HepG2 (cell line): Measurements from ENCODE around the gene MT4. TPM values are rescaled to one million over a fixed set of nuclear protein-coding genes. Genes with fewer than 3 reads are reported as not detected.

Experiments
- ATAC-seq: fragments of 200-7000 bp; cut with Tn5 transposase; 3 replicates; pipeline ENCODE4 v1.9.1; 2020; ENCODE audit warnings: mild to moderate bottlenecking, moderate library complexity
- BruUV-seq: library from RNA; stranded (reverse); fragments of 400-500 nt; replicated peaks from 2 replicates; lab custom pipeline; 2021; lab: Mats Ljungman, UMichigan
- CTCF ChIA-PET: fragments of 300-600 bp; formaldehyde crosslinking; extraction: SDS; loops from one replicate; lab custom pipeline; 2021; ENCODE audit warnings: low total read pairs, inconsistent platforms, low intra/inter-chr PET ratio; lab: Yijun Ruan, JAX
- POLR2A ChIA-PET: fragments of 350-600 bp; sonication (Branson Sonifier 250); formaldehyde crosslinking; loops from one replicate; lab custom pipeline; 2020; ENCODE audit warnings: antibody characterized with exemption, inconsistent platforms; lab: Yijun Ruan, JAX
- DNase-seq: peaks from one replicate; pipeline ENCODE4 v3.0.0-alpha.2; 2015; ENCODE audit warnings: low spot score
- FAIRE-seq: peaks from 3 replicates; lab custom pipeline; 2011; peaks lifted over from hg19 to GRCh38; lab: Jason Lieb, UNC
- H2AFZ ChIP-seq: one replicate; pipeline ENCODE4 v1.6.1; 2011; ENCODE audit warnings: low read length, inconsistent platforms
- H3K27ac ChIP-seq: fragments of 300-600 bp; 3 replicates; pipeline ENCODE4 v1.8.0; 2011; ENCODE audit warnings: mixed run types, mild to moderate bottlenecking, mixed read lengths, low read length, inconsistent platforms; ENCODE audit not compliant: insufficient read depth; ENCODE audit errors: extremely low read length
- H3K27me3 ChIP-seq, 2 experiments: fragments of 200-600 bp in 1 of 2; 2 replicates in 1 of 2; 3 replicates in 1 of 2; pipeline versions ENCODE4 v1.6.0 to v1.8.0; 2011; ENCODE audit warnings: low read length in 2 of 2, mild to moderate bottlenecking in 2 of 2, moderate library complexity in 2 of 2, inconsistent platforms in 1 of 2; ENCODE audit not compliant: insufficient read depth in 2 of 2, control insufficient read depth in 1 of 2
- H3K36me3 ChIP-seq, 2 experiments: fragments of 200-600 bp in 1 of 2; replicated peaks in 1 of 2; 2 replicates in 1 of 2; 3 replicates in 1 of 2; pipeline versions ENCODE4 v1.5.1 to v1.8.0; 2011; ENCODE audit warnings: low read length in 2 of 2, inconsistent platforms in 1 of 2; ENCODE audit not compliant: insufficient read depth in 2 of 2, control insufficient read depth in 1 of 2
- H3K4me1 ChIP-seq: 2 replicates; pipeline ENCODE4 v1.5.1; 2012; ENCODE audit warnings: low read length, inconsistent platforms; ENCODE audit not compliant: insufficient read depth
- H3K4me2 ChIP-seq: 2 replicates; pipeline ENCODE4 v1.6.0; 2011; ENCODE audit warnings: low read depth, low read length, inconsistent platforms
- H3K4me3 ChIP-seq, 3 experiments: fragments of 200-600 bp in 1 of 3; sonication (generic), shearing (Covaris generic) in 1 of 3; replicated peaks in 1 of 3; 2 replicates each; pipeline ENCODE4 v1.5.1; 2011 to 2016; ENCODE audit warnings: low read length in 3 of 3, inconsistent platforms in 2 of 3, low read depth in 2 of 3, mild to moderate bottlenecking in 2 of 3, control low read depth in 1 of 3, mixed read lengths in 1 of 3; ENCODE audit not compliant: insufficient read depth in 1 of 3
- H3K79me2 ChIP-seq: one replicate; pipeline ENCODE4 v1.6.1; 2011; ENCODE audit warnings: low read length, inconsistent platforms; ENCODE audit not compliant: insufficient read depth
- H3K9ac ChIP-seq: 2 replicates; pipeline ENCODE4 v1.6.0; 2011; ENCODE audit warnings: mild to moderate bottlenecking, low read depth, low read length, inconsistent platforms; ENCODE audit not compliant: insufficient read depth
- H3K9me3 ChIP-seq: 2 replicates; pipeline ENCODE4 v1.5.1; 2012; ENCODE audit warnings: mild to moderate bottlenecking, low read length
- H4K20me1 ChIP-seq: 2 replicates; pipeline ENCODE4 v1.6.0; 2011; ENCODE audit warnings: inconsistent platforms, mild to moderate bottlenecking, low read length, moderate library complexity; ENCODE audit not compliant: insufficient read depth
- CCAR2 ChIP-seq: fragments of 200-400 bp; formaldehyde crosslinking; optimal IDR thresholded peaks from 2 replicates; pipeline ENCODE3; 2018; ENCODE audit warnings: low read depth, mild to moderate bottlenecking, low read length, moderate library complexity
- LBX2 ChIP-seq: sonication (generic); formaldehyde crosslinking; IDR thresholded peaks from 2 replicates; pipeline ENCODE4 v1.5.0; 2020; ENCODE audit warnings: missing genetic modification reagents, mild to moderate bottlenecking, borderline replicate concordance
- NR3C1 ChIP-seq: sonication (generic); formaldehyde crosslinking; IDR thresholded peaks from 2 replicates; pipeline ENCODE4 v1.4.0; 2020; ENCODE audit warnings: missing genetic modification reagents
- RFX3 ChIP-seq: IDR thresholded peaks from 2 replicates; pipeline ENCODE4 v1.6.1; 2016; ENCODE audit warnings: missing biosample characterization, missing genetic modification reagents
- RNF219 ChIP-seq: sonication (generic); formaldehyde crosslinking; IDR thresholded peaks from 2 replicates; pipeline ENCODE4 v1.5.0; 2020; ENCODE audit warnings: mild to moderate bottlenecking, missing genetic modification reagents
- ZNF260 ChIP-seq: sonication (generic); formaldehyde crosslinking; IDR thresholded peaks from 2 replicates; pipeline ENCODE4 v1.4.0; 2020; ENCODE audit warnings: missing genetic modification reagents, low read depth, mild to moderate bottlenecking, borderline replicate concordance
- ZNF580 ChIP-seq: IDR thresholded peaks from 2 replicates; pipeline ENCODE4 v1.6.1; 2016; ENCODE audit warnings: low read depth, borderline replicate concordance
- ZNF724P ChIP-seq: sonication (generic); formaldehyde crosslinking; IDR thresholded peaks from 2 replicates; pipeline ENCODE4 v1.8.0; 2022; ENCODE audit warnings: missing genetic modification reagents, borderline replicate concordance
- WGBS: methylation state at CpG from one replicate; pipeline ENCODE4 v1.1.6; 2017; ENCODE audit warnings: low lambda C conversion rate; 5-methylcytosine and 5-hydroxymethylcytosine counted together
- in situ Hi-C: cut with HindIII; loops from 2 replicates; pipeline ENCODE4 v1.10.0; 2017; ENCODE audit warnings: low pct_unique_long_range_greater_than_20kb; ENCODE audit not compliant: extremely low pct_ligation_motif_present
- intact Hi-C: fragments of 100-400 bp; cut with micrococcal nuclease; formaldehyde crosslinking; loops from one replicate; pipeline ENCODE4 v1.10.0; 2022; ENCODE audit not compliant: unreplicated experiment
- polyA plus RNA-seq, 8 experiments: library from polyadenylated mRNA; depleted of rRNA in 3 of 8; stranded (reverse) in 7 of 8; unstranded in 1 of 8; fragments of >200 nt; fragmentation: Illumina TruSeq in 4 of 8; extraction: Trizol in 4 of 8; gene quantifications; 2 replicates each; pipeline versions ENCODE4 v1.2.1 to v1.2.3, GENCODE V29; 2011 to 2016; ENCODE audit warnings: low read depth in 4 of 8, missing spikeins in 1 of 8, mixed read lengths in 1 of 8; ENCODE audit not compliant: insufficient read depth in 1 of 8
- total RNA-seq, 5 experiments: library from RNA; depleted of rRNA; stranded (reverse); fragments of >200 nt; fragmentation: Illumina TruSeq; extraction: Trizol; gene quantifications; 2 replicates each; pipeline ENCODE4 v1.2.3, GENCODE V29; 2016; ENCODE audit warnings: low read depth in 1 of 5
- TF ChIP-seq, protein P1 (sequence below): sonication (generic); formaldehyde crosslinking; IDR thresholded peaks from 2 replicates; pipeline ENCODE4 v1.5.0; 2020; ENCODE audit warnings: mild to moderate bottlenecking, missing genetic modification reagents, moderate library complexity
- TF ChIP-seq, protein P2 (sequence below): sonication (generic); formaldehyde crosslinking; IDR thresholded peaks from 2 replicates; pipeline ENCODE4 v1.8.0; 2022; ENCODE audit warnings: mild to moderate bottlenecking, missing genetic modification reagents, moderate library complexity
- TF ChIP-seq, protein P3 (sequence below): fragments of 450-650 bp; IDR thresholded peaks from 2 replicates; pipeline ENCODE4 v1.6.1; 2016
- TF ChIP-seq, protein P4 (sequence below): sonication (generic); formaldehyde crosslinking; IDR thresholded peaks from 2 replicates; pipeline ENCODE4 v1.8.1; 2023; ENCODE audit warnings: mild to moderate bottlenecking, inconsistent platforms, moderate library complexity, missing genetic modification reagents, borderline replicate concordance
- TF ChIP-seq, protein P5 (sequence below): sonication (generic); formaldehyde crosslinking; IDR thresholded peaks from 2 replicates; pipeline ENCODE4 v1.4.0; 2020; ENCODE audit warnings: missing genetic modification reagents, borderline replicate concordance

Gene MT4
- total and polyA plus RNA-seq, 2 of the 13 experiments (the other 11 are each of a cell fraction or from before 2014, with no cell fraction given): not detected

DNA sequence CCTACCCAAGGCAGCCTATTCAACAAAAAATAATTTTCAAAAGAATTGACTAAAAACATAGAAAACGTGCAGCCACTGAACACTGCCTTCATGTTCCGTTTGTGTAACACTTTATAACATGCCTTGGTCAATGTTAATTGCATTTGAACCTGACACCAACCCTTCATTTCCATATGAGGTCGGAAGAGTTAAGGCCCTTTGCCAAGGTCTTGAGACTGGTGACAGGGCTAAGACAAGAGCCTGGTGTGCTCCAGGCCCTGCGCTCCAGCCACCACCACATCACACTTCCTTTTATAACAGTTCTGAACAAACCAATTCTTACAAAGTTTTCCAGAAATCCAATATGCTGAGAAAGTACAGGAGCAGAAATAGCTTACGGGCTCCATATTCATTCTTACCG is 49.2 kb upstream of the MT4 start:
- Histone ChIP-seq H3K9ac (no peak overlapping the region), H3K4me2 (no peak overlapping the region), H3K27ac (no peak overlapping the region), H3K27me3 (no peaks in the 10 kb centered on the region; a peak in 1 of 5 replicates), H3K36me3 (peaks cover 3 to 7% of the 10 kb centered on the region in 2 experiments; a peak in 3 of 5 replicates), H3K9me3 (no peaks in the 10 kb centered on the region), H3K4me3 (no peak overlapping the region), H4K20me1 (no peaks in the 10 kb centered on the region), H2AFZ (no peak overlapping the region), H3K79me2 (no peaks in the 10 kb centered on the region), H3K4me1 (peaks cover 27% of the 10 kb centered on the region)
- ChIA-PET POLR2A (no interaction called here), CTCF (interaction anchor here (4.2 kb wide), 1 partner anchor 84 kb away, joined by 20 read pairs; no protein-coding TSS in a partner anchor)
- intact Hi-C loops (no loop called here), in situ Hi-C loops (loop anchor here (10.0 kb wide), 1 partner anchor 189 kb away; no protein-coding TSS in a partner anchor)
- no TSS peak for BruUV-seq
- no peak for ATAC-seq
- DNase-seq: no peak
- FAIRE-seq: no peak
- WGBS: 97% methylated on average over 6 of the region's 6 CpGs
- TF ChIP-seq LBX2 (CRISPR knock-in tag) (no peak), ZNF724P (no peak), NR3C1 (CRISPR knock-in tag) (no peak), RFX3 (no peak), ZNF260 (CRISPR knock-in tag) (no peak), ZNF580 (CRISPR knock-in tag) (no peak), RNF219 (no peak), CCAR2 (no peak)
- TF ChIP-seq, protein P1, sequence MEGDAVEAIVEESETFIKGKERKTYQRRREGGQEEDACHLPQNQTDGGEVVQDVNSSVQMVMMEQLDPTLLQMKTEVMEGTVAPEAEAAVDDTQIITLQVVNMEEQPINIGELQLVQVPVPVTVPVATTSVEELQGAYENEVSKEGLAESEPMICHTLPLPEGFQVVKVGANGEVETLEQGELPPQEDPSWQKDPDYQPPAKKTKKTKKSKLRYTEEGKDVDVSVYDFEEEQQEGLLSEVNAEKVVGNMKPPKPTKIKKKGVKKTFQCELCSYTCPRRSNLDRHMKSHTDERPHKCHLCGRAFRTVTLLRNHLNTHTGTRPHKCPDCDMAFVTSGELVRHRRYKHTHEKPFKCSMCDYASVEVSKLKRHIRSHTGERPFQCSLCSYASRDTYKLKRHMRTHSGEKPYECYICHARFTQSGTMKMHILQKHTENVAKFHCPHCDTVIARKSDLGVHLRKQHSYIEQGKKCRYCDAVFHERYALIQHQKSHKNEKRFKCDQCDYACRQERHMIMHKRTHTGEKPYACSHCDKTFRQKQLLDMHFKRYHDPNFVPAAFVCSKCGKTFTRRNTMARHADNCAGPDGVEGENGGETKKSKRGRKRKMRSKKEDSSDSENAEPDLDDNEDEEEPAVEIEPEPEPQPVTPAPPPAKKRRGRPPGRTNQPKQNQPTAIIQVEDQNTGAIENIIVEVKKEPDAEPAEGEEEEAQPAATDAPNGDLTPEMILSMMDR: no peak
- TF ChIP-seq, protein P2, sequence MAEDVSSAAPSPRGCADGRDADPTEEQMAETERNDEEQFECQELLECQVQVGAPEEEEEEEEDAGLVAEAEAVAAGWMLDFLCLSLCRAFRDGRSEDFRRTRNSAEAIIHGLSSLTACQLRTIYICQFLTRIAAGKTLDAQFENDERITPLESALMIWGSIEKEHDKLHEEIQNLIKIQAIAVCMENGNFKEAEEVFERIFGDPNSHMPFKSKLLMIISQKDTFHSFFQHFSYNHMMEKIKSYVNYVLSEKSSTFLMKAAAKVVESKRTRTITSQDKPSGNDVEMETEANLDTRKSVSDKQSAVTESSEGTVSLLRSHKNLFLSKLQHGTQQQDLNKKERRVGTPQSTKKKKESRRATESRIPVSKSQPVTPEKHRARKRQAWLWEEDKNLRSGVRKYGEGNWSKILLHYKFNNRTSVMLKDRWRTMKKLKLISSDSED (CRISPR knock-in tag): no peak
- TF ChIP-seq, protein P3, sequence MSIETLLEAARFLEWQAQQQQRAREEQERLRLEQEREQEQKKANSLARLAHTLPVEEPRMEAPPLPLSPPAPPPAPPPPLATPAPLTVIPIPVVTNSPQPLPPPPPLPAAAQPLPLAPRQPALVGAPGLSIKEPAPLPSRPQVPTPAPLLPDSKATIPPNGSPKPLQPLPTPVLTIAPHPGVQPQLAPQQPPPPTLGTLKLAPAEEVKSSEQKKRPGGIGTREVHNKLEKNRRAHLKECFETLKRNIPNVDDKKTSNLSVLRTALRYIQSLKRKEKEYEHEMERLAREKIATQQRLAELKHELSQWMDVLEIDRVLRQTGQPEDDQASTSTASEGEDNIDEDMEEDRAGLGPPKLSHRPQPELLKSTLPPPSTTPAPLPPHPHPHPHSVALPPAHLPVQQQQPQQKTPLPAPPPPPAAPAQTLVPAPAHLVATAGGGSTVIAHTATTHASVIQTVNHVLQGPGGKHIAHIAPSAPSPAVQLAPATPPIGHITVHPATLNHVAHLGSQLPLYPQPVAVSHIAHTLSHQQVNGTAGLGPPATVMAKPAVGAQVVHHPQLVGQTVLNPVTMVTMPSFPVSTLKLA: no peak
- TF ChIP-seq, protein P4, sequence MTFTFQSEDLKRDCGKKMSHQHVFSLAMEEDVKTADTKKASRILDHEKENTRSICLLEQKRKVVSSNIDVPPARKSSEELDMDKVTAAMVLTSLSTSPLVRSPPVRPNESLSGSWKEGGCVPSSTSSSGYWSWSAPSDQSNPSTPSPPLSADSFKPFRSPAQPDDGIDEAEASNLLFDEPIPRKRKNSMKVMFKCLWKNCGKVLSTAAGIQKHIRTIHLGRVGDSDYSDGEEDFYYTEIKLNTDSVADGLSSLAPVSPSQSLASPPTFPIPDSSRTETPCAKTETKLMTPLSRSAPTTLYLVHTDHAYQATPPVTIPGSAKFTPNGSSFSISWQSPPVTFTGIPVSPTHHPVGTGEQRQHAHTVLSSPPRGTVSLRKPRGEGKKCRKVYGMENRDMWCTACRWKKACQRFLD (CRISPR knock-in tag): no peak
- TF ChIP-seq, protein P5, sequence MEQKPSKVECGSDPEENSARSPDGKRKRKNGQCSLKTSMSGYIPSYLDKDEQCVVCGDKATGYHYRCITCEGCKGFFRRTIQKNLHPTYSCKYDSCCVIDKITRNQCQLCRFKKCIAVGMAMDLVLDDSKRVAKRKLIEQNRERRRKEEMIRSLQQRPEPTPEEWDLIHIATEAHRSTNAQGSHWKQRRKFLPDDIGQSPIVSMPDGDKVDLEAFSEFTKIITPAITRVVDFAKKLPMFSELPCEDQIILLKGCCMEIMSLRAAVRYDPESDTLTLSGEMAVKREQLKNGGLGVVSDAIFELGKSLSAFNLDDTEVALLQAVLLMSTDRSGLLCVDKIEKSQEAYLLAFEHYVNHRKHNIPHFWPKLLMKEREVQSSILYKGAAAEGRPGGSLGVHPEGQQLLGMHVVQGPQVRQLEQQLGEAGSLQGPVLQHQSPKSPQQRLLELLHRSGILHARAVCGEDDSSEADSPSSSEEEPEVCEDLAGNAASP (CRISPR knock-in tag): no peak
